Peyer's patch (tissue), 4 donors: ENCODE results near the gene RFX5. TPM values are rescaled to one million over a fixed set of nuclear protein-coding genes. Genes with fewer than 3 reads are reported as not detected.

ENCODE experiments used
- DNase-seq, 3 donors: peaks; one replicate each; pipeline ENCODE4 v3.0.0-alpha.2; 2017 to 2019
- H3K27ac ChIP-seq, 4 donors: fragments of 200-600 bp; sonication (generic); one replicate each; pipeline ENCODE4 v1.5.1; 2016 to 2019
- H3K27me3 ChIP-seq, 2 donors: fragments of 200-600 bp; sonication (generic); one replicate each; pipeline ENCODE4 v1.5.1; 2019
- H3K36me3 ChIP-seq, 3 donors: fragments of 200-600 bp; sonication (generic); one replicate each; pipeline ENCODE4 v1.5.1; 2016 to 2019
- H3K4me1 ChIP-seq, 4 donors: fragments of 200-600 bp; sonication (generic); one replicate each; pipeline ENCODE4 v1.5.1; 2016 to 2019
- H3K4me3 ChIP-seq, 4 donors: fragments of 200-600 bp; sonication (generic); 1 replicate in 3 of 4; 2 replicates in 1 of 4; pipeline ENCODE4 v1.5.1; 2016 to 2019; ENCODE audit warnings: mild to moderate bottlenecking in 1 of 4
- H3K9me3 ChIP-seq, 4 donors: fragments of 200-600 bp; sonication (generic); one replicate each; pipeline ENCODE4 v1.5.1; 2016 to 2019; ENCODE audit warnings: mild to moderate bottlenecking in 1 of 4
- CTCF ChIP-seq, 6 experiments: fragments of 450-650 bp in 4 of 6; fragments of 200-600 bp in 2 of 6; sonication (generic) in 1 of 6; IDR thresholded peaks; one replicate each; pipeline ENCODE4 v1.5.1; 2017 to 2019; ENCODE audit warnings: antibody characterized with exemption in 6 of 6, mild to moderate bottlenecking in 3 of 6, moderate library complexity in 1 of 6
- POLR2A ChIP-seq, 2 donors: fragments of 450-650 bp; IDR thresholded peaks; one replicate each; pipeline ENCODE4 v1.5.1; 2017; ENCODE audit warnings: antibody characterized with exemption in 2 of 2, mild to moderate bottlenecking in 2 of 2, moderate library complexity in 2 of 2
- total RNA-seq, 4 donors: library from RNA; depleted of rRNA; stranded (reverse); fragments of >200 nt; gene quantifications; one replicate each; pipeline ENCODE4 v1.1.0, GENCODE V29; 2016

Gene RFX5
- total RNA-seq, 4 donors from 2014 or later = 35.6 to 187 (median 42.0) TPM

GRCh38 chr1:151384584-151384983, 37.5 kb upstream of the RFX5 start:
- TF ChIP-seq POLR2A (IDR thresholded peaks at IDR 0.05) (no peak), CTCF (IDR thresholded peaks at IDR 0.05) (no peak)
- Histone ChIP-seq H3K27me3 (no peaks in the 10 kb centered on the region), H3K4me3 (no peak overlapping the region), H3K9me3 (no peaks in the 10 kb centered on the region), H3K4me1 (no peaks in the 10 kb centered on the region), H3K36me3 (no peaks in the 10 kb centered on the region), H3K27ac (no peak overlapping the region)
- peak in 1 of 3 donors; percentile 5 for DNase-seq

DNA sequence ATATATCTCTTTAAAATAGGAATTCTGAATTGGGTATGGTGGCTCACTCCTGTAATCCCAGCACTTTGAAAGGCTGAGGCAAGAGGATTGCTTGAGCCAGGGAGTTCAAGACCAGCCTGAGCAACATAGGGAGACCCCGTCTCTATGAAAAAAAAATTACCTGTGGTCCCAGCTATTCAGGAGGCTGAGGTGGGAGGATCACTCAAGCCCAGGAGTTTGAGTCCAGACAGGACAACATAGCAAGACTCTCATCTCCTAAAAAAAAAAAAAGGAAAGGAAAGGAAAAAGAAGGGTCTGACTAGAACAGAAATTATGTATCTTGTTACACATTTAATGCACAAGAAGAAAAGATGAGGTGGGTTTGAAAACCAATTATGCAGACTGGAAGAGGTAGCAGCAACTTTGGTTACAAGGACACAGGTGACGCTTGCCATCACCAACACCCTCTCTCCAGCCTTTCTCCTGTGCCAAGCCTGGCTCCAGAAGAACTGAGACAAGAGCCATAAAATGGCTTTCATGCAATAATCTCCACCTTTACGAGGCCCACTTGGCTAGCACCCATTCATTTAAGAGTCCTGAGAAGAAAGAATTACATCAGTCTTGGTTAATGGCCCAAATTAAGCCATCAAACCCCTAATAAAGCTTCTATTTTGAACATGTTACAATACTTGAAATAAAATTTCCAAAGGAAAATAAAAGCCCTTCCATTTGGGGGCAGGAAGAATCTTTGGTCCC, 30.3 kb upstream of the RFX5 start:
- Histone ChIP-seq H3K36me3 (no peaks in the 10 kb centered on the region), H3K27ac (no peak overlapping the region), H3K27me3 (no peaks in the 10 kb centered on the region), H3K4me1 (peaks cover 0 to 14% (median 0%) of the 10 kb centered on the region in 4 donors), H3K4me3 (no peak overlapping the region), H3K9me3 (no peaks in the 10 kb centered on the region)
- DNase-seq = no peak
- TF ChIP-seq POLR2A (IDR thresholded peaks at IDR 0.05) (no peak), CTCF (IDR thresholded peaks at IDR 0.05) (no peak)

- TF ChIP-seq POLR2A (IDR thresholded peaks at IDR 0.05) (no peak), CTCF (IDR thresholded peaks at IDR 0.05) (no peak)
- no peaks in the 10 kb centered on the region for H3K9me3 ChIP-seq
- H3K4me3 ChIP-seq = no peak overlapping the region
- H3K27me3 ChIP-seq = no peaks in the 10 kb centered on the region
- peaks cover 0 to 4% (median 0%) of the 10 kb centered on the region in 3 donors for H3K36me3 ChIP-seq
- peak overlapping the region in 1 of 4 donors; percentile 91 for H3K27ac ChIP-seq
- no peak for DNase-seq
- peaks cover 0 to 55% (median 6%) of the 10 kb centered on the region in 4 donors for H3K4me1 ChIP-seq
These were observed 26.1 kb upstream of the RFX5 start for GRCh38 chr1:151373196-151373595.

DNA sequence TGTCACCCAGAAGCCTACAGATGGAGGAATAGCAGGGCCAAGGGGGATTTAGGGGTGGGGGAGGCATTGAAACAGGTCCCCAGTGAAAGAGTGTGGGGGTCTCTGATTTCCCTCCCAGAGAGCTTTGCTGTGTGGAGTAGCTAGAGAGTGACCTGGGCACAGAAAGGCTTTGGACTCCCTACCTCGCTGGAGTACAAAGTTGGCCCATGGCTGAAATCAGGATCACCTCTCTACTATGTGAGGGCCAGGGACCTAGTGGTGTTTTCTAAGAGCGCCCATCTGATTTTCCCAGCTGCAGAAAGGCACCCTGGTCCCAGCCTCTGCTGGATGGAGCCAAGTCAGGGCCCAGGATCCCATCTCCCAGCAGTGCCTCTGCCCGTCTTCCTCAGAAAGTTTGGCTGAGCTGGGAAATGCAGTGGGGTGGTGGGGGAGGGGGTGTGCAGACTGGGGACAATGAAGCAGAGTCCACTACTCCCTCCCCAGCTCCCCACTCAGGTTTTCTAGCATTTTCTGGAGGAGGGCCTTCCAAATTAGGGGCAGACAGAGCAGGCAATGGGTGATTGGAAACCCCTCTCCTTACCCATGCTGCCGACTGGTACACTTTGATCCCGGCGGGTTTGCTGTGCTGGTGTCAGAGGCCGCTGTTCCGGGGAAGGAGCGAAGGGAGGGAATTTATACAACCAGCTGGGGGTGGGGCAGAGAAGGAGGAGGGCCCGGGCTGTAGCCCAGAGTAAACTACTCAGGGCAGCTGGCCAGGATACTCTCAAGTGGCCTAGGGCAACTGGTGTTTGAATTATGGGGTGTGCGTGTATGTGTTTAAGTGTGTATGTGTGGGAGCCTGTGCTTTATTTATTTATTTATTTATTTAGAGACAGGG, 25.2 kb upstream of the RFX5 start, which contains the start of gene SELENBP1:
Gene SELENBP1 (minus strand): TSS at position 648 of the 877 bp plus-strand sequence. CDS start 64 bp downstream, at position 584.
- peak in 1 of 6 experiments; percentile 5 for TF ChIP-seq CTCF (IDR thresholded peaks at IDR 0.05)
- peak; percentile 98 to 99 for TF ChIP-seq POLR2A (IDR thresholded peaks at IDR 0.05)
- peaks cover 0 to 12% (median 0%) of the 10 kb centered on the region in 3 donors for H3K36me3 ChIP-seq
- H3K9me3 ChIP-seq = no peaks in the 10 kb centered on the region
- peak within 1 kb of the TSS; percentile 35 to 91 (median 80) for H3K27ac ChIP-seq
- H3K27me3 ChIP-seq = no peaks in the 10 kb centered on the region
- peaks cover 0 to 49% (median 6%) of the 10 kb centered on the region in 4 donors for H3K4me1 ChIP-seq
- DNase-seq = peak; percentile 22 to 94 (median 93)
- H3K4me3 ChIP-seq = peak within 1 kb of the TSS; percentile 17 to 69 (median 50)

GRCh38 chr1:151371370-151372057, 24.5 kb upstream of the RFX5 start:
- Histone ChIP-seq H3K27me3 (no peaks in the 10 kb centered on the region), H3K4me3 (peak overlapping the region in 3 of 4 donors; percentile 38 to 69 (median 62)), H3K27ac (peak overlapping the region in 3 of 4 donors; percentile 77 to 91 (median 82)), H3K4me1 (peaks cover 0 to 49% (median 6%) of the 10 kb centered on the region in 4 donors), H3K36me3 (peaks cover 0 to 20% (median 0%) of the 10 kb centered on the region in 3 donors), H3K9me3 (no peaks in the 10 kb centered on the region)
- peak in 2 of 3 donors; percentile 67 to 73 for DNase-seq
- no peak for TF ChIP-seq POLR2A (IDR thresholded peaks at IDR 0.05)
- TF ChIP-seq CTCF (IDR thresholded peaks at IDR 0.05) = no peak
